ENCODE data around the gene PELI2. TPM values are rescaled to one million over a fixed set of nuclear protein-coding genes. Genes with fewer than 3 reads are reported as not detected.

The PELI2 gene
- total RNA-seq, 1 donor from 2014 or later = 16.2 TPM

- no peak overlapping the region for H3K27ac Mint-ChIP-seq (ENCODE audit: unreplicated experiment)
- no peak for TF ChIP-seq CTCF (conservative IDR thresholded peaks at IDR 0.05)
- peaks cover 13% of the 10 kb centered on the region for H3K4me1 Mint-ChIP-seq
- H3K4me3 Mint-ChIP-seq = no peak overlapping the region
- no peak for DNase-seq (ENCODE audit: low read depth, low spot score)
- no peaks in the 10 kb centered on the region for H3K9me3 Mint-ChIP-seq
- no peaks in the 10 kb centered on the region for H3K36me3 Mint-ChIP-seq (ENCODE audit: low read depth)
- H3K27me3 Mint-ChIP-seq (ENCODE audit: low read depth) = no peaks in the 10 kb centered on the region
Observed at GRCh38 chr14:56196274-56196673, 78.1 kb downstream of the PELI2 start.

GRCh38 chr14:56197150-56197549, 78.9 kb downstream of the PELI2 start:
- no peak for TF ChIP-seq CTCF (conservative IDR thresholded peaks at IDR 0.05)
- no peak for DNase-seq (ENCODE audit: low read depth, low spot score)
- peaks cover 13% of the 10 kb centered on the region for H3K4me1 Mint-ChIP-seq
- no peaks in the 10 kb centered on the region for H3K36me3 Mint-ChIP-seq (ENCODE audit: low read depth)
- H3K27ac Mint-ChIP-seq (ENCODE audit: unreplicated experiment) = no peak overlapping the region
- H3K4me3 Mint-ChIP-seq = no peak overlapping the region
- no peaks in the 10 kb centered on the region for H3K27me3 Mint-ChIP-seq (ENCODE audit: low read depth)
- H3K9me3 Mint-ChIP-seq = no peaks in the 10 kb centered on the region

- Mint-ChIP-seq H3K27ac (ENCODE audit: unreplicated experiment) (no peak overlapping the region), H3K27me3 (ENCODE audit: low read depth) (no peaks in the 10 kb centered on the region), H3K4me1 (peaks cover 13% of the 10 kb centered on the region), H3K9me3 (no peaks in the 10 kb centered on the region), H3K36me3 (ENCODE audit: low read depth) (no peaks in the 10 kb centered on the region), H3K4me3 (no peak overlapping the region)
- no peak for TF ChIP-seq CTCF (conservative IDR thresholded peaks at IDR 0.05)
- no peak for DNase-seq (ENCODE audit: low read depth, low spot score)
Observed at GRCh38 chr14:56198438-56198837, 80.2 kb downstream of the PELI2 start.

- no peak for TF ChIP-seq CTCF (conservative IDR thresholded peaks at IDR 0.05)
- Mint-ChIP-seq H3K27me3 (ENCODE audit: low read depth) (no peaks in the 10 kb centered on the region), H3K9me3 (no peaks in the 10 kb centered on the region), H3K27ac (ENCODE audit: unreplicated experiment) (no peak overlapping the region), H3K4me3 (no peak overlapping the region), H3K4me1 (peaks cover 13% of the 10 kb centered on the region), H3K36me3 (ENCODE audit: low read depth) (no peaks in the 10 kb centered on the region)
- no peak for DNase-seq (ENCODE audit: low read depth, low spot score)
Observed at GRCh38 chr14:56199095-56199981, 81.1 kb downstream of the PELI2 start.

GRCh38 chr14:56199982-56200577, 81.9 kb downstream of the PELI2 start:
- Mint-ChIP-seq H3K9me3 (no peaks in the 10 kb centered on the region), H3K4me1 (peaks cover 9% of the 10 kb centered on the region), H3K27me3 (ENCODE audit: low read depth) (no peaks in the 10 kb centered on the region), H3K27ac (ENCODE audit: unreplicated experiment) (no peak overlapping the region), H3K4me3 (no peak overlapping the region), H3K36me3 (ENCODE audit: low read depth) (no peaks in the 10 kb centered on the region)
- DNase-seq (ENCODE audit: low read depth, low spot score) = no peak
- no peak for TF ChIP-seq CTCF (conservative IDR thresholded peaks at IDR 0.05)

Data from neural crest cell (in vitro differentiated cells).